MCF 10A (cell line): ENCODE measurements around the gene MEX3D. TPM values are rescaled to one million over a fixed set of nuclear protein-coding genes. Genes with fewer than 3 reads are reported as not detected.

Source experiments
- BruUV-seq: library from RNA; stranded (reverse); fragments of 400-500 nt; replicated peaks from 2 replicates; lab custom pipeline; 2021; lab: Mats Ljungman, UMichigan
- CTCF ChIA-PET: fragments of 300-600 bp; sonication (Branson Sonifier 250); formaldehyde crosslinking; extraction: SDS; loops from one replicate; lab custom pipeline; 2021; ENCODE audit warnings: antibody characterized with exemption, inconsistent platforms; lab: Yijun Ruan, JAX
- POLR2A ChIA-PET: fragments of 300-600, 350-650 bp; sonication (Branson Sonifier 250); formaldehyde crosslinking; extraction: SDS; loops from one replicate; lab custom pipeline; 2020; ENCODE audit warnings: antibody characterized with exemption, inconsistent platforms; lab: Yijun Ruan, JAX
- DNase-seq: peaks from one replicate; pipeline ENCODE4 v3.0.0-alpha.2; 2018; ENCODE audit not compliant: unreplicated experiment
- H3K27ac Mint-ChIP-seq: one replicate; pipeline ENCODE4 v1.8.0; 2022; ENCODE audit warnings: mild to moderate bottlenecking, low read depth, mixed read lengths; ENCODE audit not compliant: unreplicated experiment
- H3K27me3 Mint-ChIP-seq: one replicate; pipeline ENCODE4 v1.8.0; 2022; ENCODE audit warnings: mixed read lengths; ENCODE audit not compliant: insufficient read depth, unreplicated experiment
- H3K36me3 Mint-ChIP-seq: one replicate; pipeline ENCODE4 v1.8.0; 2022; ENCODE audit warnings: mild to moderate bottlenecking, moderate library complexity, mixed read lengths; ENCODE audit not compliant: insufficient read depth, unreplicated experiment
- H3K4me1 Mint-ChIP-seq: one replicate; pipeline ENCODE4 v1.8.0; 2022; ENCODE audit warnings: mixed read lengths; ENCODE audit not compliant: insufficient read depth, unreplicated experiment
- H3K4me3 Mint-ChIP-seq: one replicate; pipeline ENCODE4 v1.8.0; 2022; ENCODE audit warnings: mild to moderate bottlenecking, moderate library complexity, mixed read lengths; ENCODE audit not compliant: unreplicated experiment
- H3K9me3 Mint-ChIP-seq: one replicate; pipeline ENCODE4 v1.8.0; 2022; ENCODE audit warnings: mixed read lengths; ENCODE audit not compliant: unreplicated experiment
- intact Hi-C: fragments of 100-400 bp; cut with micrococcal nuclease; formaldehyde crosslinking; loops from 2 replicates; pipeline ENCODE4 v1.14.1; 2022
- total RNA-seq: library from RNA; stranded (reverse); gene quantifications from 2 replicates; pipeline ENCODE4 v1.2.3, GENCODE V29; 2022
- TF ChIP-seq, protein P1 (sequence below): fragments of 200-600 bp; IDR thresholded peaks from one replicate; pipeline ENCODE4 v1.8.0; 2022; ENCODE audit warnings: antibody characterized with exemption, mild to moderate bottlenecking; ENCODE audit not compliant: unreplicated experiment

The MEX3D gene
- total RNA-seq, 1 experiment from 2014 or later = 20.0 TPM

GRCh38 chr19:1599460-1599846, 31.3 kb upstream of the MEX3D start:
- POLR2A ChIA-PET = no interaction called here
- DNase-seq = no peak
- TF ChIP-seq, protein P1, sequence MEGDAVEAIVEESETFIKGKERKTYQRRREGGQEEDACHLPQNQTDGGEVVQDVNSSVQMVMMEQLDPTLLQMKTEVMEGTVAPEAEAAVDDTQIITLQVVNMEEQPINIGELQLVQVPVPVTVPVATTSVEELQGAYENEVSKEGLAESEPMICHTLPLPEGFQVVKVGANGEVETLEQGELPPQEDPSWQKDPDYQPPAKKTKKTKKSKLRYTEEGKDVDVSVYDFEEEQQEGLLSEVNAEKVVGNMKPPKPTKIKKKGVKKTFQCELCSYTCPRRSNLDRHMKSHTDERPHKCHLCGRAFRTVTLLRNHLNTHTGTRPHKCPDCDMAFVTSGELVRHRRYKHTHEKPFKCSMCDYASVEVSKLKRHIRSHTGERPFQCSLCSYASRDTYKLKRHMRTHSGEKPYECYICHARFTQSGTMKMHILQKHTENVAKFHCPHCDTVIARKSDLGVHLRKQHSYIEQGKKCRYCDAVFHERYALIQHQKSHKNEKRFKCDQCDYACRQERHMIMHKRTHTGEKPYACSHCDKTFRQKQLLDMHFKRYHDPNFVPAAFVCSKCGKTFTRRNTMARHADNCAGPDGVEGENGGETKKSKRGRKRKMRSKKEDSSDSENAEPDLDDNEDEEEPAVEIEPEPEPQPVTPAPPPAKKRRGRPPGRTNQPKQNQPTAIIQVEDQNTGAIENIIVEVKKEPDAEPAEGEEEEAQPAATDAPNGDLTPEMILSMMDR = no peak
- no peak overlapping the region for H3K27ac Mint-ChIP-seq
- no TSS peak for BruUV-seq
- H3K4me1 Mint-ChIP-seq = peaks cover 4% of the 10 kb centered on the region
- CTCF ChIA-PET = no interaction called here
- no peaks in the 10 kb centered on the region for H3K9me3 Mint-ChIP-seq
- peaks cover 54% of the 10 kb centered on the region for H3K36me3 Mint-ChIP-seq
- intact Hi-C loops = no loop called here
- no peak overlapping the region for H3K4me3 Mint-ChIP-seq
- no peaks in the 10 kb centered on the region for H3K27me3 Mint-ChIP-seq

GRCh38 chr19:1598777-1599459, 30.8 kb upstream of the MEX3D start:
- ChIA-PET POLR2A (no interaction called here), CTCF (interaction anchor here (0.6 kb wide), 1 partner anchor 168 kb away, joined by 4 read pairs; no protein-coding TSS in a partner anchor)
- H3K36me3 Mint-ChIP-seq = peaks cover 60% of the 10 kb centered on the region
- H3K27ac Mint-ChIP-seq = no peak overlapping the region
- intact Hi-C loops = no loop called here
- TF ChIP-seq, protein P1 = no peak
- H3K27me3 Mint-ChIP-seq = no peaks in the 10 kb centered on the region
- H3K4me3 Mint-ChIP-seq = no peak overlapping the region
- DNase-seq = no peak
- BruUV-seq = no TSS peak
- H3K4me1 Mint-ChIP-seq = no peaks in the 10 kb centered on the region
- H3K9me3 Mint-ChIP-seq = no peaks in the 10 kb centered on the region

- TF ChIP-seq, protein P1 = no peak
- Mint-ChIP-seq H3K9me3 (no peaks in the 10 kb centered on the region), H3K4me1 (peaks cover 13% of the 10 kb centered on the region), H3K27me3 (no peaks in the 10 kb centered on the region), H3K4me3 (peak overlapping the region; percentile 83), H3K36me3 (peaks cover 54% of the 10 kb centered on the region), H3K27ac (peak overlapping the region; percentile 87)
- no TSS peak for BruUV-seq
- intact Hi-C loops = no loop called here
- CTCF ChIA-PET = interaction anchor here (0.8 to 1.2 kb wide), 2 partner anchors 20 to 48 kb away, joined by 3 read pairs; no protein-coding TSS in a partner anchor
- DNase-seq = no peak
- POLR2A ChIA-PET = interaction anchor here (1.1 to 6.3 kb wide), 9 partner anchors 10 to 567 kb away, joined by 3 to 105 read pairs (median 6); partner anchors contain the start of genes ABHD17A, CNN2, REEP6 and TCF3
Measured at GRCh38 chr19:1593501-1593772, 25.3 kb upstream of the MEX3D start.

- Mint-ChIP-seq H3K27me3 (no peaks in the 10 kb centered on the region), H3K9me3 (no peaks in the 10 kb centered on the region), H3K4me3 (peak within 1 kb of the TSS; percentile 83), H3K36me3 (peaks cover 49% of the 10 kb centered on the region), H3K27ac (peak within 1 kb of the TSS; percentile 94), H3K4me1 (peaks cover 14% of the 10 kb centered on the region)
- intact Hi-C loops = no loop called here
- ChIA-PET CTCF (interaction anchor here (0.8 to 1.2 kb wide), 2 partner anchors 21 to 47 kb away, joined by 3 read pairs; no protein-coding TSS in a partner anchor), POLR2A (interaction anchor here (0.7 to 6.3 kb wide), 11 partner anchors 11 to 567 kb away, joined by 3 to 105 read pairs (median 3); partner anchors contain the start of genes ABHD17A, CNN2, REEP6 and TCF3)
- TF ChIP-seq, protein P1 = no peak
- BruUV-seq = no TSS peak
- DNase-seq = peak; percentile 94
Measured at GRCh38 chr19:1592755-1593500, 24.8 kb upstream of the MEX3D start, which contains the start of gene MBD3. TSS of gene MBD3 (minus strand) at chr19:1592865. CDS start at chr19:1592631, 234 bp downstream.
